ENCODE measurements around the gene SCFD2.

SCFD2 gene

GRCh38 chr4:53127365-53127764 lies 238.5 kb downstream of the SCFD2 start:
- DNase-seq, result no peak
- in situ Hi-C loops (cut with MboI; ENCODE audit: low pct_unique_long_range_greater_than_20kb, low sequenced_read_pairs), result no loop called here

- DNase-seq, result no peak
- in situ Hi-C loops (cut with MboI; ENCODE audit: low pct_unique_long_range_greater_than_20kb, low sequenced_read_pairs), result no loop called here
These were observed 239.8 kb downstream of the SCFD2 start for GRCh38 chr4:53126099-53126498.

GRCh38 chr4:53123819-53124218 lies 242.0 kb downstream of the SCFD2 start:
- no peak for DNase-seq
- in situ Hi-C loops (cut with MboI; ENCODE audit: low pct_unique_long_range_greater_than_20kb, low sequenced_read_pairs), result no loop called here

- DNase-seq, result no peak
- in situ Hi-C loops (cut with MboI; ENCODE audit: low pct_unique_long_range_greater_than_20kb, low sequenced_read_pairs), result no loop called here
These were observed 242.7 kb downstream of the SCFD2 start for GRCh38 chr4:53123171-53123570.

- DNase-seq, result no peak
- in situ Hi-C loops (cut with MboI; ENCODE audit: low pct_unique_long_range_greater_than_20kb, low sequenced_read_pairs), result no loop called here
These were observed 243.4 kb downstream of the SCFD2 start for GRCh38 chr4:53122280-53123116.

GRCh38 chr4:53121264-53121865 lies 244.5 kb downstream of the SCFD2 start:
- DNase-seq, result no peak
- in situ Hi-C loops (cut with MboI; ENCODE audit: low pct_unique_long_range_greater_than_20kb, low sequenced_read_pairs), result no loop called here

GRCh38 chr4:53120778-53121177 lies 245.1 kb downstream of the SCFD2 start:
- in situ Hi-C loops (cut with MboI; ENCODE audit: low pct_unique_long_range_greater_than_20kb, low sequenced_read_pairs), result no loop called here
- no peak for DNase-seq

GRCh38 chr4:53119680-53120079 lies 246.2 kb downstream of the SCFD2 start:
- DNase-seq, result no peak
- in situ Hi-C loops (cut with MboI; ENCODE audit: low pct_unique_long_range_greater_than_20kb, low sequenced_read_pairs), result no loop called here

- DNase-seq, result no peak
- in situ Hi-C loops (cut with MboI; ENCODE audit: low pct_unique_long_range_greater_than_20kb, low sequenced_read_pairs), result no loop called here
These were observed 247.2 kb downstream of the SCFD2 start for GRCh38 chr4:53118676-53119075.

- in situ Hi-C loops (cut with MboI; ENCODE audit: low pct_unique_long_range_greater_than_20kb, low sequenced_read_pairs), result no loop called here
- no peak for DNase-seq
These were observed 248.9 kb downstream of the SCFD2 start for GRCh38 chr4:53116954-53117353.

GRCh38 chr4:53113431-53114225 lies 252.2 kb downstream of the SCFD2 start:
- in situ Hi-C loops (cut with MboI; ENCODE audit: low pct_unique_long_range_greater_than_20kb, low sequenced_read_pairs), result no loop called here
- DNase-seq, result no peak

- in situ Hi-C loops (cut with MboI; ENCODE audit: low pct_unique_long_range_greater_than_20kb, low sequenced_read_pairs), result no loop called here
- no peak for DNase-seq
These were observed 260.5 kb downstream of the SCFD2 start for GRCh38 chr4:53105313-53105712.

- no peak for DNase-seq
- in situ Hi-C loops (cut with MboI; ENCODE audit: low pct_unique_long_range_greater_than_20kb, low sequenced_read_pairs), result no loop called here
These were observed 262.4 kb downstream of the SCFD2 start for GRCh38 chr4:53103481-53103880.

GRCh38 chr4:53101191-53101581 lies 264.7 kb downstream of the SCFD2 start:
- no peak for DNase-seq
- in situ Hi-C loops (cut with MboI; ENCODE audit: low pct_unique_long_range_greater_than_20kb, low sequenced_read_pairs), result no loop called here

- in situ Hi-C loops (cut with MboI; ENCODE audit: low pct_unique_long_range_greater_than_20kb, low sequenced_read_pairs), result no loop called here
- DNase-seq, result no peak
These were observed 265.2 kb downstream of the SCFD2 start for GRCh38 chr4:53100501-53101190.

GRCh38 chr4:53098681-53099121 lies 267.2 kb downstream of the SCFD2 start:
- no peak for DNase-seq
- in situ Hi-C loops (cut with MboI; ENCODE audit: low pct_unique_long_range_greater_than_20kb, low sequenced_read_pairs), result no loop called here

GRCh38 chr4:53094040-53094439 lies 271.8 kb downstream of the SCFD2 start:
- in situ Hi-C loops (cut with MboI; ENCODE audit: low pct_unique_long_range_greater_than_20kb, low sequenced_read_pairs), result no loop called here

GRCh38 chr4:53089936-53090729 lies 275.7 kb downstream of the SCFD2 start:
- DNase-seq, result no peak
- in situ Hi-C loops (cut with MboI; ENCODE audit: low pct_unique_long_range_greater_than_20kb, low sequenced_read_pairs), result no loop called here

More at GRCh38 chr4:53094040-53094439, 271.8 kb downstream of the SCFD2 start:
- DNase-seq, result no peak

GRCh38 chr4:53088152-53088551 lies 277.7 kb downstream of the SCFD2 start:
- in situ Hi-C loops (cut with MboI; ENCODE audit: low pct_unique_long_range_greater_than_20kb, low sequenced_read_pairs), result no loop called here
- DNase-seq, result no peak

All from KBM-7 (cell line).